OCI-LY7 (cell line): ENCODE results near the gene RGS2. TPM values are rescaled to one million over a fixed set of nuclear protein-coding genes. Genes with fewer than 3 reads are reported as not detected.

Experiments
- BruUV-seq: library from RNA; stranded (reverse); fragments of 400-500 nt; replicated peaks from 2 replicates; lab custom pipeline; 2021; lab: Mats Ljungman, UMichigan
- CTCF ChIA-PET: fragments of 300-600 bp; sonication (Branson Sonifier 250); formaldehyde crosslinking; loops from one replicate; lab custom pipeline; 2022; ENCODE audit warnings: antibody characterized with exemption; ENCODE audit not compliant: unreplicated experiment; lab: Charles Lee
- POLR2A ChIA-PET: fragments of 300-600 bp; sonication (Branson Sonifier 250); formaldehyde crosslinking; loops from one replicate; lab custom pipeline; 2022; ENCODE audit warnings: antibody characterized with exemption; lab: Charles Lee
- DNase-seq: peaks from one replicate; pipeline ENCODE4 v3.0.0-alpha.2; 2015; ENCODE audit warnings: low spot score
- H2AFZ ChIP-seq: fragments of 200-600 bp; sonication (generic), shearing (Covaris generic); 2 replicates; pipeline ENCODE4 v1.6.1; 2014; ENCODE audit warnings: mild to moderate bottlenecking, antibody characterized with exemption, low read length, moderate library complexity
- H3K27ac ChIP-seq: fragments of 200-600 bp; sonication (generic); 2 replicates; pipeline ENCODE4 v1.5.1; 2014; ENCODE audit warnings: mixed run types, low read depth, mild to moderate bottlenecking, moderate library complexity, low read length, inconsistent platforms; ENCODE audit not compliant: poor library complexity, severe bottlenecking
- H3K36me3 ChIP-seq: fragments of 200-600 bp; sonication (generic); 2 replicates; pipeline ENCODE4 v1.6.1; 2014; ENCODE audit warnings: mild to moderate bottlenecking, antibody characterized with exemption, low read length, moderate library complexity, mixed read lengths; ENCODE audit not compliant: insufficient read depth
- H3K4me1 ChIP-seq: fragments of 200-600 bp; sonication (generic); 2 replicates; pipeline ENCODE4 v1.5.1; 2014; ENCODE audit warnings: mild to moderate bottlenecking, low read length; ENCODE audit not compliant: insufficient read depth, poor library complexity, severe bottlenecking
- H3K4me2 ChIP-seq: fragments of 200-600 bp; sonication (generic); 2 replicates; pipeline ENCODE4 v1.6.1; 2014; ENCODE audit warnings: mild to moderate bottlenecking, low read length
- H3K4me3 ChIP-seq: fragments of 200-600 bp; sonication (generic); 2 replicates; pipeline ENCODE4 v1.5.1; 2014; ENCODE audit warnings: mild to moderate bottlenecking, low read depth, low read length; ENCODE audit not compliant: poor library complexity, severe bottlenecking
- H3K79me2 ChIP-seq: fragments of 200-600 bp; sonication (generic); 2 replicates; pipeline ENCODE4 v1.6.1; 2016; ENCODE audit warnings: low read depth, mild to moderate bottlenecking, low read length, moderate library complexity, mixed read lengths; ENCODE audit not compliant: insufficient read depth
- H3K9me2 ChIP-seq: fragments of 200-600 bp; sonication (generic); 2 replicates; pipeline ENCODE4 v1.6.1; 2016; ENCODE audit warnings: mild to moderate bottlenecking, low read length, mixed read lengths; ENCODE audit not compliant: insufficient read depth
- H3K9me3 ChIP-seq: fragments of 200-600 bp; sonication (generic); 2 replicates; pipeline ENCODE4 v1.6.1; 2014; ENCODE audit warnings: mild to moderate bottlenecking, mixed run types, low read length, mixed read lengths
- H4K20me1 ChIP-seq: fragments of 200-600 bp; sonication (generic); 2 replicates; pipeline ENCODE4 v1.6.1; 2014; ENCODE audit warnings: mild to moderate bottlenecking, antibody characterized with exemption, low read length, moderate library complexity, mixed read lengths; ENCODE audit not compliant: insufficient read depth
- CTCF ChIP-seq: fragments of 200-600 bp; sonication (generic); conservative IDR thresholded peaks from 2 replicates; pipeline ENCODE4 v1.5.1; 2014; ENCODE audit warnings: mild to moderate bottlenecking, antibody characterized with exemption, low read length, moderate library complexity, mixed read lengths
- EZH2phosphoT487 ChIP-seq: fragments of 200-600 bp; sonication (generic); IDR thresholded peaks from 2 replicates; pipeline ENCODE4 v1.6.1; 2018; ENCODE audit warnings: low read depth, borderline replicate concordance, mild to moderate bottlenecking, mixed run types, antibody characterized with exemption, low read length, moderate library complexity, mixed read lengths
- intact Hi-C: fragments of 100-400 bp; cut with micrococcal nuclease; formaldehyde crosslinking; loops from one replicate; pipeline ENCODE4 v1.10.0; 2022; ENCODE audit not compliant: unreplicated experiment
- total RNA-seq, 2 experiments: library from RNA; depleted of rRNA in 1 of 2; stranded (reverse); fragments of >200 nt in 1 of 2; shearing (Covaris generic) in 1 of 2; gene quantifications; 2 replicates each; pipeline ENCODE4 v1.2.3, GENCODE V29; 2014 to 2022

The RGS2 gene
- total RNA-seq, 2 experiments from 2014 or later: 12.5 to 27.6 TPM

GRCh38 chr1:192859808-192860207 is 51.0 kb downstream of the RGS2 start:
- Histone ChIP-seq H3K4me2 (no peak overlapping the region), H2AFZ (no peak overlapping the region), H3K4me3 (no peak overlapping the region), H3K4me1 (no peaks in the 10 kb centered on the region), H4K20me1 (no peaks in the 10 kb centered on the region), H3K27ac (no peak overlapping the region), H3K9me2 (no peaks in the 10 kb centered on the region), H3K36me3 (no peaks in the 10 kb centered on the region), H3K79me2 (no peaks in the 10 kb centered on the region), H3K9me3 (no peaks in the 10 kb centered on the region)
- intact Hi-C loops: no loop called here
- no TSS peak for BruUV-seq
- TF ChIP-seq EZH2phosphoT487 (no peak), CTCF (no peak)
- ChIA-PET CTCF (no interaction called here), POLR2A (interaction anchor here (0.9 kb wide), 1 partner anchor 15 kb away, joined by 4 read pairs; no protein-coding TSS in a partner anchor)
- no peak for DNase-seq

GRCh38 chr1:192860478-192861185 is 51.8 kb downstream of the RGS2 start:
- intact Hi-C loops: no loop called here
- TF ChIP-seq CTCF: no peak
- no peak for TF ChIP-seq EZH2phosphoT487
- ChIA-PET POLR2A (interaction anchor here (0.9 kb wide), 1 partner anchor 14 kb away, joined by 4 read pairs; no protein-coding TSS in a partner anchor), CTCF (no interaction called here)
- no peaks in the 10 kb centered on the region for H3K36me3 ChIP-seq
- no peak overlapping the region for H3K4me2 ChIP-seq
- no peaks in the 10 kb centered on the region for H3K4me1 ChIP-seq
- no peaks in the 10 kb centered on the region for H3K9me3 ChIP-seq
- no peak overlapping the region for H3K27ac ChIP-seq
- BruUV-seq: no TSS peak
- H4K20me1 ChIP-seq: no peaks in the 10 kb centered on the region
- no peak for DNase-seq
- no peaks in the 10 kb centered on the region for H3K79me2 ChIP-seq
- H3K4me3 ChIP-seq: no peak overlapping the region
- H2AFZ ChIP-seq: no peak overlapping the region
- H3K9me2 ChIP-seq: no peaks in the 10 kb centered on the region

- Histone ChIP-seq H3K4me2 (no peak overlapping the region), H3K36me3 (no peaks in the 10 kb centered on the region), H3K27ac (no peak overlapping the region), H3K4me3 (no peak overlapping the region), H3K79me2 (no peaks in the 10 kb centered on the region), H3K4me1 (no peaks in the 10 kb centered on the region), H4K20me1 (no peaks in the 10 kb centered on the region), H3K9me3 (no peaks in the 10 kb centered on the region), H3K9me2 (no peaks in the 10 kb centered on the region), H2AFZ (no peak overlapping the region)
- ChIA-PET POLR2A (interaction anchor here (0.8 kb wide), 1 partner anchor 9 kb away, joined by 3 read pairs; no protein-coding TSS in a partner anchor), CTCF (no interaction called here)
- intact Hi-C loops: no loop called here
- TF ChIP-seq CTCF: no peak
- no peak for TF ChIP-seq EZH2phosphoT487
- DNase-seq: no peak
- BruUV-seq: no TSS peak
Observed at GRCh38 chr1:192861860-192862259, 53.0 kb downstream of the RGS2 start.
